IMR-90 (cell line): ENCODE results near the gene ADAMTS10. TPM values are rescaled to one million over a fixed set of nuclear protein-coding genes. Genes with fewer than 3 reads are reported as not detected.
"Not testable (repeated sequence)": the region's sequence is repeated elsewhere in the genome, so short reads cannot be mapped to it uniquely, and the experiment has no call there.

Source experiments
- ATAC-seq: fragments of 200-7000 bp; cut with Tn5 transposase; 2 replicates; pipeline ENCODE4 v1.9.1; 2020; ENCODE audit warnings: low read depth, mild to moderate bottlenecking, moderate library complexity
- BruUV-seq: library from RNA; stranded (reverse); fragments of 400-500 nt; replicated peaks from 2 replicates; lab custom pipeline; 2021; lab: Mats Ljungman, UMichigan
- CTCF ChIA-PET: fragments of 300-600 bp; formaldehyde crosslinking; extraction: SDS; loops from one replicate; lab custom pipeline; 2021; ENCODE audit warnings: antibody characterized with exemption; lab: Yijun Ruan, JAX
- POLR2A ChIA-PET: fragments of 300-600 bp; sonication (Branson Sonifier 250); formaldehyde crosslinking; loops from one replicate; lab custom pipeline; 2022; ENCODE audit warnings: antibody characterized with exemption; ENCODE audit not compliant: unreplicated experiment; lab: Charles Lee
- DNase-seq: peaks from one replicate; pipeline ENCODE4 v3.0.0; 2013
- H2AFZ ChIP-seq: replicated peaks from 2 replicates; pipeline ENCODE3; 2013; ENCODE audit warnings: low read length, mild to moderate bottlenecking; ENCODE audit not compliant: poor library complexity
- H2AK5ac ChIP-seq: 2 replicates; pipeline ENCODE4 v1.6.1; 2013; ENCODE audit warnings: low read depth, low read length, inconsistent platforms
- H2AK9ac ChIP-seq: replicated peaks from 2 replicates; pipeline ENCODE3; 2013; ENCODE audit warnings: mild to moderate bottlenecking, low read depth, low read length, moderate library complexity; ENCODE audit not compliant: poor library complexity
- H2BK120ac ChIP-seq: 2 replicates; pipeline ENCODE4 v1.6.1; 2013; ENCODE audit warnings: low read depth, low read length, inconsistent platforms
- H2BK15ac ChIP-seq: 3 replicates; pipeline ENCODE4 v1.6.1; 2013; ENCODE audit warnings: low read depth, low read length, inconsistent platforms
- H2BK20ac ChIP-seq: 2 replicates; pipeline ENCODE4 v1.6.1; 2013; ENCODE audit warnings: low read depth, mild to moderate bottlenecking, inconsistent platforms, low read length, moderate library complexity
- H2BK5ac ChIP-seq: 2 replicates; pipeline ENCODE4 v1.6.1; 2013; ENCODE audit warnings: mild to moderate bottlenecking, low read depth, low read length, inconsistent platforms; ENCODE audit not compliant: poor library complexity, severe bottlenecking
- H3K14ac ChIP-seq: replicated peaks from 2 replicates; pipeline ENCODE4 v1.6.1; 2013; ENCODE audit warnings: low read depth, low read length, inconsistent platforms
- H3K18ac ChIP-seq: 2 replicates; pipeline ENCODE4 v1.6.1; 2013; ENCODE audit warnings: low read depth, low read length, control low read depth
- H3K23ac ChIP-seq: 2 replicates; pipeline ENCODE4 v1.6.1; 2013; ENCODE audit warnings: low read depth, low read length, inconsistent platforms
- H3K27ac ChIP-seq: 2 replicates; pipeline ENCODE4 v1.5.1; 2013; ENCODE audit warnings: mild to moderate bottlenecking, control low read depth, low read length; ENCODE audit not compliant: insufficient read depth
- H3K27me3 ChIP-seq: 2 replicates; pipeline ENCODE4 v1.6.1; 2013; ENCODE audit warnings: low read length; ENCODE audit not compliant: control insufficient read depth, insufficient read depth
- H3K36me3 ChIP-seq: 2 replicates; pipeline ENCODE4 v1.6.1; 2013; ENCODE audit warnings: low read length, mixed read lengths; ENCODE audit not compliant: control insufficient read depth, insufficient read depth
- H3K4ac ChIP-seq: 2 replicates; pipeline ENCODE4 v1.6.1; 2013; ENCODE audit warnings: low read depth, low read length, inconsistent platforms
- H3K4me1 ChIP-seq: 2 replicates; pipeline ENCODE4 v1.6.1; 2013; ENCODE audit warnings: low read length, mixed read lengths; ENCODE audit not compliant: control insufficient read depth, insufficient read depth
- H3K4me2 ChIP-seq: 2 replicates; pipeline ENCODE4 v1.6.1; 2013; ENCODE audit warnings: low read depth, mild to moderate bottlenecking, control low read depth, low read length, moderate library complexity
- H3K4me3 ChIP-seq: 2 replicates; pipeline ENCODE4 v1.5.1; 2013; ENCODE audit warnings: low read depth, mild to moderate bottlenecking, control low read depth, low read length, moderate library complexity; ENCODE audit not compliant: insufficient read depth
- H3K56ac ChIP-seq: 2 replicates; pipeline ENCODE4 v1.6.1; 2013; ENCODE audit warnings: low read length, inconsistent platforms; ENCODE audit not compliant: insufficient read depth; ENCODE audit errors: extremely low read depth
- H3K79me1 ChIP-seq, 2 experiments: 2 replicates each; pipeline ENCODE4 v1.6.1; 2013; ENCODE audit warnings: low read length in 2 of 2, inconsistent platforms in 1 of 2, low read depth in 1 of 2
- H3K9ac ChIP-seq: 2 replicates; pipeline ENCODE4 v1.6.1; 2013; ENCODE audit warnings: low read depth, low read length, control low read depth
- H3K9me1 ChIP-seq: 2 replicates; pipeline ENCODE4 v1.6.1; 2013; ENCODE audit warnings: low read length, inconsistent platforms; ENCODE audit not compliant: insufficient read depth
- H3K9me3 ChIP-seq: 2 replicates; pipeline ENCODE4 v1.6.1; 2013; ENCODE audit warnings: low read length; ENCODE audit not compliant: control insufficient read depth, insufficient read depth
- H4K20me1 ChIP-seq: 2 replicates; pipeline ENCODE4 v1.6.1; 2013; ENCODE audit warnings: low read length, inconsistent platforms; ENCODE audit not compliant: insufficient read depth
- H4K5ac ChIP-seq: 2 replicates; pipeline ENCODE4 v1.6.1; 2013; ENCODE audit warnings: mild to moderate bottlenecking, low read depth, low read length, control low read depth
- H4K8ac ChIP-seq, 2 experiments: 2 replicates each; pipeline ENCODE4 v1.6.1; 2013; ENCODE audit warnings: low read depth in 2 of 2, low read length in 2 of 2, control low read depth in 1 of 2, inconsistent platforms in 1 of 2
- H4K91ac ChIP-seq: 2 replicates; pipeline ENCODE4 v1.6.1; 2013; ENCODE audit warnings: low read depth, low read length, inconsistent platforms; ENCODE audit not compliant: insufficient read depth
- BHLHE40 ChIP-seq: fragments of 150-350 bp; IDR thresholded peaks from 2 replicates; pipeline ENCODE4 v1.6.1; 2016; ENCODE audit warnings: mild to moderate bottlenecking, low read depth, low read length
- CEBPB ChIP-seq: IDR thresholded peaks from 2 replicates; pipeline ENCODE4 v1.6.1; 2012; ENCODE audit warnings: low read depth, low read length, improper control_type of control experiment
- MAFK ChIP-seq: IDR thresholded peaks from 2 replicates; pipeline ENCODE4 v1.6.1; 2012; ENCODE audit warnings: low read depth, low read length, improper control_type of control experiment
- MXI1 ChIP-seq: IDR thresholded peaks from 2 replicates; pipeline ENCODE4 v1.6.1; 2012; ENCODE audit warnings: low read depth, mild to moderate bottlenecking, low read length, moderate library complexity, borderline replicate concordance
- NFE2L2 ChIP-seq: fragments of 150-350 bp; IDR thresholded peaks from 2 replicates; pipeline ENCODE4 v1.6.1; 2016; ENCODE audit warnings: low read depth, mild to moderate bottlenecking, low read length
- RFX5 ChIP-seq: IDR thresholded peaks from 2 replicates; pipeline ENCODE4 v1.8.0; 2012; ENCODE audit warnings: low read depth, mild to moderate bottlenecking, low read length, moderate library complexity
- SMC3 ChIP-seq: fragments of 150-350 bp; IDR thresholded peaks from 2 replicates; pipeline ENCODE4 v1.6.1; 2016; ENCODE audit warnings: low read depth, mild to moderate bottlenecking, antibody characterized with exemption, low read length, moderate library complexity
- WGBS, 2 experiments: methylation state at CpG; one replicate each; pipeline versions ENCODE4 v1.1.5 to v1.1.7; 2013; ENCODE audit warnings: missing lambda C conversion rate in 2 of 2; ENCODE audit not compliant: insufficient read length in 1 of 2; ENCODE audit errors: extremely low coverage in 2 of 2; 5-methylcytosine and 5-hydroxymethylcytosine counted together
- dilution Hi-C: fragments of 300-500 bp; cut with HindIII; formaldehyde crosslinking; loops from one replicate; pipeline ENCODE4 v1.14.3; 2018; ENCODE audit warnings: low sequenced_read_pairs; ENCODE audit not compliant: unreplicated experiment
- in situ Hi-C: fragments of 300-500 bp; cut with MboI; formaldehyde crosslinking; loops from 3 replicates; pipeline ENCODE4 v1.14.3; 2019; ENCODE audit warnings: low sequenced_read_pairs, inconsistent platforms, mixed read lengths
- intact Hi-C: fragments of 100-400 bp; cut with micrococcal nuclease; formaldehyde crosslinking; loops from 2 replicates; pipeline ENCODE4 v1.10.0; 2022
- polyA plus RNA-seq, 3 experiments: library from polyadenylated mRNA; depleted of rRNA; stranded (reverse); fragments of >200 nt; gene quantifications; 2 replicates each; pipeline ENCODE4 v1.2.3, GENCODE V29; 2012; ENCODE audit warnings: low replicate concordance in 1 of 3
- total RNA-seq: library from RNA; depleted of rRNA; stranded (reverse); fragments of >200 nt; gene quantifications from 2 replicates; pipeline ENCODE4 v1.2.3, GENCODE V29; 2012
- TF ChIP-seq, protein P1 (sequence below): fragments of 150-350 bp; IDR thresholded peaks from 2 replicates; pipeline ENCODE4 v1.6.1; 2017; ENCODE audit warnings: mild to moderate bottlenecking, antibody characterized with exemption, low read length, low read depth

ADAMTS10 gene
- total and polyA plus RNA-seq, 2 of the 4 experiments (the other 2 are of a cell fraction) = 3.4 to 11.5 TPM

DNA sequence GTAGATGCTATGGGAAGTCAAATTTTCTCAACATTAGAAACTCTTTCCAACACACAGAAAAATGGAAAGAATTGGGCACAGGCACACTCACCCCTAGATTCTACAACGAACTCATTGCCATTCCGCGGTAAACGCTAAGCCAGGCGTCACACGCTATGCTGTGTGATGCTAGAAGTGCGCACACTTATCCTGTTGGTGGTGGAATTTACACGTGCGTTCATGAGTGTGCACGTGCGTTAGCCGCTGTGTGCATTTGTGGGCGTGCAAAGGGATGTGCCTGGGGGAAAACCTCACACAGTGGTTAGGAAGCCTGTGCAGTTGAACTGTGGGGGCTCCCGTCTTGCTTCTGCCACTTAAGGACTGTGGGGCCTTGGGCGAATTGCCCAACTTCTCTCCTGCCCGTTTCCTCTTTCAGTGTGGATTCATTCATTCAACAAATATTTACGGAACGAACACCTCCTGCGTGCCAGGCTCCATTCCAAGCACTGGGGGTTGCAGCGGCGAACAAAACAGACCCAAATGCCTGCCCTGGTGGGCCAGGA is 27.6 kb upstream of the ADAMTS10 start:
- no peak overlapping the region for H3K9ac ChIP-seq
- no peak overlapping the region for H3K56ac ChIP-seq
- H4K8ac ChIP-seq = no peak overlapping the region
- H3K36me3 ChIP-seq = no peaks in the 10 kb centered on the region
- H2BK20ac ChIP-seq = no peak overlapping the region
- H2BK120ac ChIP-seq = no peak overlapping the region
- intact Hi-C loops = no loop called here
- H3K4ac ChIP-seq = no peak overlapping the region
- H3K4me3 ChIP-seq = no peak overlapping the region
- H3K18ac ChIP-seq = no peak overlapping the region
- H3K27ac ChIP-seq = no peak overlapping the region
- dilution Hi-C loops = no loop called here
- H3K4me2 ChIP-seq = peak overlapping the region; percentile 39; the same call in 1 of the 2 replicates
- H4K91ac ChIP-seq = no peak overlapping the region
- H4K5ac ChIP-seq = no peak overlapping the region
- H4K20me1 ChIP-seq = no peaks in the 10 kb centered on the region
- no peak overlapping the region for H2BK5ac ChIP-seq
- WGBS, 2 experiments = no CpG with 5 or more reads among the region's 21 CpGs
- no TSS peak for BruUV-seq
- no peak overlapping the region for H3K23ac ChIP-seq
- H3K9me3 ChIP-seq = 0 out of 2 replicates have a peak, but pooled peaks cover 2% of the 10 kb centered on the region
- DNase-seq = peak; percentile 21
- H2AFZ ChIP-seq = peak overlapping the region; percentile 71
- H2AK9ac ChIP-seq = no peak overlapping the region
- no peak overlapping the region for H3K14ac ChIP-seq
- ChIA-PET CTCF (no interaction called here), POLR2A (no interaction called here)
- 0 out of 2 replicates have a peak, but pooled peaks cover 3% of the 10 kb centered on the region for H3K9me1 ChIP-seq
- TF ChIP-seq RFX5 = no peak
- TF ChIP-seq CEBPB = no peak
- no peak for TF ChIP-seq SMC3
- TF ChIP-seq MXI1 = no peak
- TF ChIP-seq NFE2L2 = no peak
- no peak for TF ChIP-seq MAFK
- peak; percentile 78; the same call in 1 of the 2 replicates for TF ChIP-seq BHLHE40
- TF ChIP-seq, protein P1, sequence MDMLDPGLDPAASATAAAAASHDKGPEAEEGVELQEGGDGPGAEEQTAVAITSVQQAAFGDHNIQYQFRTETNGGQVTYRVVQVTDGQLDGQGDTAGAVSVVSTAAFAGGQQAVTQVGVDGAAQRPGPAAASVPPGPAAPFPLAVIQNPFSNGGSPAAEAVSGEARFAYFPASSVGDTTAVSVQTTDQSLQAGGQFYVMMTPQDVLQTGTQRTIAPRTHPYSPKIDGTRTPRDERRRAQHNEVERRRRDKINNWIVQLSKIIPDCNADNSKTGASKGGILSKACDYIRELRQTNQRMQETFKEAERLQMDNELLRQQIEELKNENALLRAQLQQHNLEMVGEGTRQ = no peak
- no peak overlapping the region for H2BK15ac ChIP-seq
- no peaks in the 10 kb centered on the region for H3K79me1 ChIP-seq
- H3K27me3 ChIP-seq = peaks cover 2% of the 10 kb centered on the region; the same call in 1 of the 2 replicates
- peaks cover 6% of the 10 kb centered on the region for H3K4me1 ChIP-seq
- peak; percentile 30 for ATAC-seq
- in situ Hi-C loops = no loop called here
- no peak overlapping the region for H2AK5ac ChIP-seq

DNA sequence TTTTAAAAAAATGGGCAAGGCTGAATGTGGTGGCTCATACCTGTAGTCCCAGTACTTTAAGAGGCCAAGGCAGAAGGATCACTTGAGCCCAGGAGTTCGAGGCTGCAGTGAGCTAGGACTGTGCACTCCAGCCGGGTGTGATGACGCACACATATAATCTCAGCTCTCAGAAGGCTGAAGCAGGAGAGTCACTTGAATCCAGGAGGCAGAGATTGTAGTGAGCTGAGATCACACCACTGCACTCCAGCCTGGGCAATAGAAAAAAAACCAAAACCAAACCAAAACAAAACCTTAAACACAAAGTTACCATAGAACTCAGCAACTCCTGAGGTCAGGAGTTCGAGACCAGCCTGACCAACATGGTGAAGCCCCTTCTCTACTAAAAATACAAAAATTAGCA is 26.6 kb upstream of the ADAMTS10 start:
- H2AK9ac ChIP-seq, CTCF ChIA-PET, H3K9ac ChIP-seq, DNase-seq, H3K4me2 ChIP-seq, H3K36me3 ChIP-seq, H2AFZ ChIP-seq, H3K14ac ChIP-seq, H3K27ac ChIP-seq, intact Hi-C loops, dilution Hi-C loops, H3K9me1 ChIP-seq, H3K56ac ChIP-seq, H2BK120ac ChIP-seq, H3K27me3 ChIP-seq, H3K23ac ChIP-seq, H2BK20ac ChIP-seq, BruUV-seq, H3K18ac ChIP-seq, H3K4me3 ChIP-seq, H2BK15ac ChIP-seq, H3K4ac ChIP-seq, H3K9me3 ChIP-seq, H4K20me1 ChIP-seq, POLR2A ChIA-PET, H2AK5ac ChIP-seq, H3K4me1 ChIP-seq, H2BK5ac ChIP-seq, H4K8ac ChIP-seq, H3K79me1 ChIP-seq, H4K5ac ChIP-seq, in situ Hi-C loops, H4K91ac ChIP-seq: not testable (repeated sequence)
- WGBS, 2 experiments = no CpG with 5 or more reads among the region's 4 CpGs
- peak; percentile 50 for ATAC-seq
